Naive B cell (primary cell): ENCODE data around the gene CASK. TPM values are rescaled to one million over a fixed set of nuclear protein-coding genes. Genes with fewer than 3 reads are reported as not detected.

ENCODE experiments used
- ATAC-seq, 2 donors: fragments of 150-1000 bp; cut with Tn5 transposase; 2 replicates each; pipeline ENCODE4 v1.10.0; 2021; ENCODE audit warnings: low read depth in 2 of 2, mild to moderate bottlenecking in 2 of 2, moderate library complexity in 2 of 2
- DNase-seq: peaks from one replicate; pipeline ENCODE4 v3.0.0; 2022
- H3K27ac Mint-ChIP-seq, 6 donors: one replicate each; pipeline ENCODE4 v1.8.0; 2020 to 2022; ENCODE audit warnings: mild to moderate bottlenecking in 6 of 6, mixed read lengths in 6 of 6, moderate library complexity in 5 of 6, inconsistent platforms in 2 of 6
- H3K27me3 Mint-ChIP-seq, 3 donors: one replicate each; pipeline ENCODE4 v1.8.0; 2021 to 2022; ENCODE audit warnings: mixed read lengths in 3 of 3, mild to moderate bottlenecking in 1 of 3
- H3K36me3 Mint-ChIP-seq, 2 donors: one replicate each; pipeline ENCODE4 v1.8.0; 2020 to 2022; ENCODE audit warnings: mixed read lengths in 2 of 2, inconsistent platforms in 1 of 2, mild to moderate bottlenecking in 1 of 2
- H3K4me1 Mint-ChIP-seq, 3 donors: one replicate each; pipeline ENCODE4 v1.8.0; 2020 to 2022; ENCODE audit warnings: mixed read lengths in 3 of 3, inconsistent platforms in 1 of 3, mild to moderate bottlenecking in 1 of 3, moderate library complexity in 1 of 3
- H3K4me3 Mint-ChIP-seq, 8 donors: one replicate each; pipeline ENCODE4 v1.8.0; 2020 to 2022; ENCODE audit warnings: mild to moderate bottlenecking in 8 of 8, mixed read lengths in 8 of 8, moderate library complexity in 8 of 8, inconsistent platforms in 2 of 8
- H3K9me3 Mint-ChIP-seq, 7 donors: one replicate each; pipeline ENCODE4 v1.8.0; 2020 to 2022; ENCODE audit warnings: mixed read lengths in 7 of 7, mild to moderate bottlenecking in 5 of 7, inconsistent platforms in 2 of 7, moderate library complexity in 1 of 7
- polyA plus RNA-seq, 6 donors: library from polyadenylated mRNA; unstranded; fragments of 300-500 nt; fragmentation: Illumina TruSeq; gene quantifications; one replicate each; pipeline ENCODE4 v1.2.3, GENCODE V29; 2021; ENCODE audit warnings: low read depth in 6 of 6

Gene CASK
- polyA plus RNA-seq: 10 to 100 TPM in 1 of 6 donors, 1 to 10 TPM in 5; 2.6 to 10.8 (median 6.2) TPM

DNA sequence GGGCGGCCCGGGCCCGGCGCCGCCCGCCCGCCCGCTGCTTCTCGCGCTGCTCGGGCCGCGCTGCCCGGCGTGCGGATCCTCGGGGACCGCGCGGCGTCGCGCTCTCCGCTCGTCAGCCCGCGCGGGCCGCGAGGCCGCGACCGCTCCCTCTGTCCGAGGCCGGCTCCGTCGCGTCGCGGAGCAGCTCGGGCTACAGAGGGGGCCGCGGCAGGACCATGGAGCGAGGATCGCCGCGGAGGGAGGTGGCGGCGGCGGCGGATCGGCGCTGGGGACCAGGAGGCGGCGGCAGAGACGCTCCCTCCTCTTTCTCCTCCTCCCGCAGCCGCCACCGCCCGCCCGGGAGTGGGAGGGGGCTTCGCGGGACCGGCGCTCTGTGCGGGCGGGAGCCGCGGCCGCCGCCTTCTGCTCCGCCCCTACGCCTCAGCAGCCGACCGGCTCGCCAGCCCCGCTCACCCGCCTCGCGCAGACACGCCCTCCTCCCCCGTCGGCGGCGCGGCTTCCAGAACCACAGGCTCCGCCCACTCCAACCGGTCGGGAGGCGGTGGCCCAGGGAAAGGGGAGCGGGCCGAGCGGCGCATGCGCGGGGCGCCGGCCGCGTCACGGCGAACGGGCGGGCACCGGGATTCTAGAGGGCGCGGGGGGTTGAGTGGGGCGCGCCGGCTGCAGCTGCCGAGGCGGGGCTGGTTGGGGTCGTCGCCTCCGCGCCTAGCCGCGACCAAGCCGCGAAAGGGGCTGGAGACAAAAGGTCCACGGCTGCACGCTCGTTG lies at the start of gene CASK:
Gene CASK (minus strand): TSS at position 344 of the 767 bp plus-strand sequence. CDS start 566 bp downstream, outside the sequence.
- no peaks in the 10 kb centered on the region for H3K27me3 Mint-ChIP-seq
- peaks cover 0 to 1% (median 0%) of the 10 kb centered on the region in 7 donors for H3K9me3 Mint-ChIP-seq
- peak within 1 kb of the TSS; percentile 85 to 95 (median 92) for H3K4me3 Mint-ChIP-seq
- ATAC-seq (peak; percentile 75 to 80), DNase-seq (peak; percentile 80)
- no peaks in the 10 kb centered on the region for H3K36me3 Mint-ChIP-seq
- peak within 1 kb of the TSS in 5 of 6 donors; percentile 67 to 91 (median 85) for H3K27ac Mint-ChIP-seq
- H3K4me1 Mint-ChIP-seq: peaks cover 8 to 15% (median 13%) of the 10 kb centered on the region in 3 donors

GRCh38 chrX:41971346-41971745 lies 48.0 kb upstream of the CASK start:
- ATAC-seq: no peak
- Mint-ChIP-seq H3K27ac (no peak overlapping the region), H3K27me3 (peaks cover 0 to 37% (median 0%) of the 10 kb centered on the region in 3 donors), H3K4me1 (peaks cover 0 to 7% (median 0%) of the 10 kb centered on the region in 3 donors), H3K9me3 (peaks cover 0 to 12% (median 6%) of the 10 kb centered on the region in 7 donors), H3K36me3 (peaks cover 0 to 16% of the 10 kb centered on the region in 2 donors), H3K4me3 (no peak overlapping the region)
- DNase-seq: no peak

DNA sequence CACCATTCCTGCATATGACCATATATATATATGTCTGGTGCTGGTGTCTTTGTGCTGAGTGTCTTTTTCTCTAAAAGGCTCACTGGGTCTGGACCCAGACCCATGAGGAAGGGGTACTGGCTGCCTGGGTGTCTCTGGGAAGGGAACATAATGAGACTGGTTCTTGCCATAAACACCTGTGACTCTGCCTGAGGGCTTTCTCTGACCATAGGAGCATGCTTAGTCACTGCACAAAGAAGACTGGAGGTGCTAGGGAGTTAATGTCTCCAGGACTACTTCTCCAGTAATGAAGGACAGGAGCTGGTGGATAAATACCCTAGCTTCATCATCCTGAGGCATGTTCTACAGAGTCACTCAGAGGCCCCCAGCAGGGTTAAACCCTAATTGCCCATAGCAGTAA lies 47.1 kb upstream of the CASK start:
- no peak for ATAC-seq
- Mint-ChIP-seq H3K36me3 (peaks cover 0 to 16% of the 10 kb centered on the region in 2 donors), H3K4me3 (no peak overlapping the region)

GRCh38 chrX:41963348-41963747 lies 40.0 kb upstream of the CASK start:
- H3K27me3 Mint-ChIP-seq: peaks cover 0 to 7% (median 0%) of the 10 kb centered on the region in 3 donors
- H3K36me3 Mint-ChIP-seq: peaks cover 0 to 7% of the 10 kb centered on the region in 2 donors
- H3K4me1 Mint-ChIP-seq: no peaks in the 10 kb centered on the region
- no peak overlapping the region for H3K4me3 Mint-ChIP-seq
- peaks cover 0 to 5% (median 3%) of the 10 kb centered on the region in 7 donors for H3K9me3 Mint-ChIP-seq
- no peak for ATAC-seq
- no peak for DNase-seq
- no peak overlapping the region for H3K27ac Mint-ChIP-seq

More for the DNA sequence above, 47.1 kb upstream of the CASK start:
- Mint-ChIP-seq H3K4me1 (peaks cover 0 to 7% (median 0%) of the 10 kb centered on the region in 3 donors), H3K27ac (no peak overlapping the region), H3K9me3 (peaks cover 0 to 12% (median 9%) of the 10 kb centered on the region in 7 donors), H3K27me3 (peaks cover 0 to 37% (median 0%) of the 10 kb centered on the region in 3 donors)
- DNase-seq: no peak

DNA sequence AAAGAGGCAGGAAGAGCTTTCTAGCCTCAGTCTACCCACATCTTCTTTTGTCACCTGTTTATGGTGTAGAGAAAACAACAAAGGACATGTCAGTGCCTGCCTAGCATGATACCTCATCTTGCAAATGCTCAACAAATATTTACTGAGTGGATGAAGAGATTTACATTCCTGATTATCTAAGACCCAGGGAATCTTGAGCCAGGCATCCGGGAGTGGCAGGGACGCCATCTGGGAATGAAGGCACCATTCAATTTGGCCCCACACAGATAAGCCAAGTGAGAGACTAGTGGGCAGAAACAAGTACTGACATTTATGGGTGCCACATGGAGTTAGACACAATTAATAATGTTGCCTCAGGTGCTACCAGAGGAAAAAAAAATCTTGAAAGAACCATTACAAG lies 36.8 kb upstream of the CASK start:
- ATAC-seq (no peak), DNase-seq (no peak)
- Mint-ChIP-seq H3K36me3 (no peaks in the 10 kb centered on the region), H3K27me3 (no peaks in the 10 kb centered on the region), H3K4me3 (no peak overlapping the region), H3K4me1 (no peaks in the 10 kb centered on the region), H3K27ac (no peak overlapping the region), H3K9me3 (peaks cover 0 to 4% (median 0%) of the 10 kb centered on the region in 7 donors)

DNA sequence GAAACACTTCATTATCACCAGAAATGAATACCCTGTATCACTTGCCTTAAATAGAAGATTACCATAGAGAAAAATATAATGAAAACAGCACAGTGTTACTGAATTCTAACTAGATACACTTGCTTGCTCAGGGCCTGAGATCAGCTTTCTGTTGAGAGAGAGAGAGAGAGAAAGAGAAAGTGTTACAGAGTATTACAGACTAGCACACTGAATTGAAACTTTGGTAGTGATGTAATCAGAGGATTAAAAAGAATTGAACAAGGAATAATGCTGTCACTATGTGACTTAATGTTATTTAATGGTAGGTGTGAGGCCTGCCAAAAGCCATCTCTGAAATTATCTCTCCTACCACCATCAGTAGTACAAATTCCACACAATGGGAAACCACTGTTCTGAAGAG lies 35.5 kb upstream of the CASK start:
- Mint-ChIP-seq H3K4me3 (no peak overlapping the region), H3K27ac (no peak overlapping the region), H3K9me3 (peaks cover 0 to 4% (median 0%) of the 10 kb centered on the region in 7 donors), H3K4me1 (no peaks in the 10 kb centered on the region), H3K27me3 (no peaks in the 10 kb centered on the region), H3K36me3 (no peaks in the 10 kb centered on the region)
- no peak for DNase-seq
- ATAC-seq: no peak

GRCh38 chrX:41956027-41956426 lies 32.7 kb upstream of the CASK start:
- H3K9me3 Mint-ChIP-seq: peaks cover 0 to 2% (median 0%) of the 10 kb centered on the region in 7 donors
- no peak overlapping the region for H3K4me3 Mint-ChIP-seq
- no peaks in the 10 kb centered on the region for H3K27me3 Mint-ChIP-seq
- no peak for ATAC-seq
- H3K4me1 Mint-ChIP-seq: no peaks in the 10 kb centered on the region
- no peak for DNase-seq
- H3K36me3 Mint-ChIP-seq: no peaks in the 10 kb centered on the region
- H3K27ac Mint-ChIP-seq: no peak overlapping the region

DNA sequence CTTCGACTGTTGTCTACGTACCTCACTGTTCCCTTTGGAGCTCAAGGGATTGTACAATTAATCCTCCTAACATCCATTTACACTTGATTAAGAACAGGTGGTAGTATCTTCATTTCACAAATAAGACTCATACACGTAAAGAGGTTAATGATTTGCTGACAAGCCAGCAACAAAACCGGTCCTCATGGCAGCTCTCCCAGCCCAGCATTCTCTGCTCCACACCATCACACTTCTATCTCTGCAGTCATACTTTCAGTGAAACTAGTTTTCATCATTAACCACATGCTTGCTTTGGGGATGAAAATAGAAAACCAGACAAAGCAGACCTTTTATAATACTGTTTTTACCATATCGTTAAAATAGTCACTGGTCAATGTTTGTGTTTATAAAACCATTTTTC lies 28.7 kb upstream of the CASK start:
- Mint-ChIP-seq H3K36me3 (no peaks in the 10 kb centered on the region), H3K4me1 (no peaks in the 10 kb centered on the region), H3K27ac (no peak overlapping the region), H3K9me3 (no peaks in the 10 kb centered on the region), H3K4me3 (no peak overlapping the region), H3K27me3 (no peaks in the 10 kb centered on the region)
- ATAC-seq (no peak), DNase-seq (no peak)

DNA sequence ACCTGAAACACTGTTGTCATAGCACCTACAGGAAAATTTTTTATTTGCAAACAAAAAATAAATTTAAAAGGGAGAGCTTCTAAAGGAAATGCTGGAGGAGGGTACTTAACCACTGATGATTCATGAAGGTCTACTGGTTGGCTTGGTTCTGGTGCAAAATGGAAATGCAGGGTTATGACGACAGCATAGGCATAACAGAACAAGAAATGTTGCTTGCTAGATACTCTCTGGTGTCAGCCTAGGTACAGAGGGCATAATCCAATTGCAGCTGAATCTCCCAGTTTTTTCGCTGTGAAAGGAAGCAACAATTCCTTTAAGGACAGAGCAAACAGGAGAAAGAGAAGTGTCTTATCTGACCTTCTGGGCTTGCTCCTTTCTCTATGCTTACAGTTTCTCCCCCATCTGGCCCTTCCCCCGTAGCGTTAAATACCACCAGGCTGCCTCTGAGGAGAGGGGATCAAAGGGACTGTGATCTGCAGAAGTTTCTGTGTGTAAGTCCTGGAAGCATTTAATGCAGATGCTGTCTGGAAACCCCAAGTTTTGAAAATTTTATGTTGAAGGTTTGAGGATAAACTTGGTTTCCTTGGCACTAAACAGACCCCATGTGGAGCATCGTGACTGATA lies 23.7 kb upstream of the CASK start:
- Mint-ChIP-seq H3K9me3 (peaks cover 0 to 1% (median 0%) of the 10 kb centered on the region in 7 donors), H3K27ac (no peak overlapping the region), H3K27me3 (no peaks in the 10 kb centered on the region), H3K36me3 (no peaks in the 10 kb centered on the region), H3K4me3 (no peak overlapping the region), H3K4me1 (no peaks in the 10 kb centered on the region)
- ATAC-seq (no peak), DNase-seq (no peak)

GRCh38 chrX:41946235-41946634 lies 22.9 kb upstream of the CASK start:
- Mint-ChIP-seq H3K4me3 (no peak overlapping the region), H3K36me3 (no peaks in the 10 kb centered on the region)
- DNase-seq: no peak

GRCh38 chrX:41935832-41936231 lies 12.5 kb upstream of the CASK start:
- H3K9me3 Mint-ChIP-seq: peaks cover 0 to 3% (median 1%) of the 10 kb centered on the region in 7 donors
- H3K27me3 Mint-ChIP-seq: peaks cover 0 to 2% (median 0%) of the 10 kb centered on the region in 3 donors
- no peak for ATAC-seq
- peak overlapping the region in 1 of 6 donors; percentile 65 for H3K27ac Mint-ChIP-seq
- no peaks in the 10 kb centered on the region for H3K4me1 Mint-ChIP-seq
- no peak overlapping the region for H3K4me3 Mint-ChIP-seq
- DNase-seq: no peak
- H3K36me3 Mint-ChIP-seq: no peaks in the 10 kb centered on the region

More at GRCh38 chrX:41946235-41946634, 22.9 kb upstream of the CASK start:
- Mint-ChIP-seq H3K27me3 (peaks cover 0 to 7% (median 0%) of the 10 kb centered on the region in 3 donors), H3K27ac (peak overlapping the region in 1 of 6 donors; percentile 47), H3K9me3 (peaks cover 0 to 2% (median 0%) of the 10 kb centered on the region in 7 donors), H3K4me1 (no peaks in the 10 kb centered on the region)
- ATAC-seq: no peak

DNA sequence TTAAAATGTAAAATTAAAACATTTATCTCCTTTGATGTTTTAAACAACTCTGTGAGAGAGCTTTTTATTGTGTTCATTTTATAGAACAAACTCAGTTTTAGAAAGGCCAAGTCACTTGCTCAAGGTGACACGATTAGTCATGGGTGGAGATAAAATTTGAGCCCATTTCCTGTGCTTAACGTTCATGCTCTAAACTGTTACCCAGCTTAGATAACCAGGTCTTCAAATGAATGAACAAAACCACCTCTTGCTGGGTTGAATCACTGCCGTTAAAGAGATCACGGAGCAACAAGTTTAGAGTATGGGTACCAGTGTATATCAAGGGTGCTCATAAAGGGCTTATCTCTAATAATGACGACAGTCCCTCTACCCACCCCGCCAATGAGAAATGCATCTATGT lies 10.2 kb upstream of the CASK start:
- no peaks in the 10 kb centered on the region for H3K36me3 Mint-ChIP-seq
- H3K4me3 Mint-ChIP-seq: no peak overlapping the region
- H3K4me1 Mint-ChIP-seq: no peaks in the 10 kb centered on the region
- H3K27me3 Mint-ChIP-seq: peaks cover 0 to 9% (median 0%) of the 10 kb centered on the region in 3 donors
- H3K9me3 Mint-ChIP-seq: peaks cover 0 to 5% (median 2%) of the 10 kb centered on the region in 7 donors
- no peak for ATAC-seq
- no peak for DNase-seq
- H3K27ac Mint-ChIP-seq: no peak overlapping the region

GRCh38 chrX:41932885-41933284 lies 9.5 kb upstream of the CASK start:
- H3K4me3 Mint-ChIP-seq: no peak overlapping the region
- ATAC-seq (no peak), DNase-seq (no peak)
- H3K9me3 Mint-ChIP-seq: peaks cover 0 to 5% (median 2%) of the 10 kb centered on the region in 7 donors
- no peak overlapping the region for H3K27ac Mint-ChIP-seq
- no peaks in the 10 kb centered on the region for H3K36me3 Mint-ChIP-seq
- H3K4me1 Mint-ChIP-seq: no peaks in the 10 kb centered on the region
- peaks cover 0 to 9% (median 0%) of the 10 kb centered on the region in 3 donors for H3K27me3 Mint-ChIP-seq

- peaks cover 0 to 9% (median 0%) of the 10 kb centered on the region in 3 donors for H3K27me3 Mint-ChIP-seq
- DNase-seq (no peak), ATAC-seq (no peak)
- no peak overlapping the region for H3K27ac Mint-ChIP-seq
- H3K36me3 Mint-ChIP-seq: no peaks in the 10 kb centered on the region
- H3K4me1 Mint-ChIP-seq: no peaks in the 10 kb centered on the region
- no peak overlapping the region for H3K4me3 Mint-ChIP-seq
- H3K9me3 Mint-ChIP-seq: peaks cover 0 to 5% (median 2%) of the 10 kb centered on the region in 7 donors
These were observed 8.2 kb upstream of the CASK start for GRCh38 chrX:41931591-41931990.
